ENCODE results near the gene LSM14A.
"Not testable (repeated sequence)": the region's sequence is repeated elsewhere in the genome, so short reads cannot be mapped to it uniquely, and the experiment has no call there.

The LSM14A gene

DNA sequence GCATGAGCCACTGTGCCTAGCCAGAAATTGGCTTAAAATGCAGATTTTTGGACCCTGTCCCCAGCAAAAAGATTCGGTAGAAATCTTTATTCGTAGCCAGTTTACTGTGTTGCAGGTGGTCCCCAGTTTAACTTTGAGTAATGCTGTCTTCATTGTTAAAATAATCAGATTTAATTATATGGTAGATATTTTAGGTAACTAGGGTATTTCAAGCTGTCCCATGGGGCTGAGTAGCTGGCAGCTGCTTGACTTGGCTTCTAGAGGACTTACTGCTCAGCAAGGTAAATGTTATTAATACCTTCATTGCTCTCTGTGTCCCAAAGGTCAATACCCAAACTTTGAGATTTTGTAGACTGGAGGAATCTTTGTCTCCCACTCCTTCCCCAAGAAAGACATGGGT, 21.1 kb downstream of the LSM14A start:
- no peak for DNase-seq

DNA sequence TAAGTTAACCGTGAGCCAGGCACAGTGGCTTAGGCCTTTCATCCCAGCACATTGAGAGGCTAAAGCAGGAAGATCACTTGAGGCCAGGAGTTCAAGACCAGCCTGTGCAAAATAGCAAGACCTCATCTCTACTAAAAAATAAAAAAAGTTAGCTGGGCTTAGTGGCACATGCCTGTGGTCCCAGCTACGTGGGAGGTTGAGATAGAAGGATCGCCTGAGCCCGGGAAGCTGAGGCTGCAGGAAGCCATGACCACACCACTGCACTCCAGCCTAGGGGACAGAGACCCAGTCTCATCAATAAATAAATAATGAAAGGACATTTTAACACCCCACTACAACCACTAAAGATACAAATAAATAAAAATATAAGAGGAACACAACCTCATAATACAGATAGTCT, 21.6 kb downstream of the LSM14A start:
- DNase-seq, result no peak

DNA sequence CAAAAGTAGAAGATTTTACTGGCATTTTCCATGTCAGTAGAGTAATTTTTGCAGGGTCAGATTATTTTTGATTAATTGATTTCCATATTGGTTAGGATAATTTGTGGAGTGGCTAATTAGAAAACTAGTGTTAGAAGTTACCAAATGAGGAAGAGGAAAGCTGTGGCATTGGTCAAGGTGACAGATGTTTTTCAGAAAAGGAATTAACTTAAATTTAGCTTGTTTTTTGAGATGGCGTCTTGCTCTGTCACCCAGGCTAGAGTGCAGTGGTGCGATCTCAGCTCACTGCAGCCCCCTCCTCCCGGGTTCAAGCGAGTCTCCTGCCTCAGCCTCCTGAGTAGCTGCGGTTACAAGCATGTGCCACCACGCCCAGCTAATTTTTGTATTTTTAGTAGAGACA, 28.8 kb downstream of the LSM14A start:
- DNase-seq, result no peak

DNA sequence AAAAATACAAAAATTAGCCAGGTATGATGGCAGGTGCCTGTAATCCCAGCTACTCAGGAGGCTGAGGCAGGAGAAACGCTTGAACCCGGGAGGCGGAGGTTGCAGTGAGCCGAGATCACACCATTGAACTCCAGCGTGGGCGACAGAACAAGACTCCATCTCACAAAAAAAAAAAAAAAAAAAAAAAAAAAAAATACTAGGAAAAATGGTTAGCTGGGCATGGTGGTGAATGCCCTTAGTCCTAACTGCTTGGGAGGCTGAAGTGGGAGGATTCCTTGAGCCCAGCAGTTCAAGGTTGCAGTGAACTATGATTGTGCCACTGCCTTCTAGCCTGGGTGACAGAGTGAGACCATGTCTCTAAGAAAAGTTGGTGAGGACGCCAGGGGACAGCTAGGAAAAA, 33.0 kb downstream of the LSM14A start:
- DNase-seq, result not testable (repeated sequence)

DNA sequence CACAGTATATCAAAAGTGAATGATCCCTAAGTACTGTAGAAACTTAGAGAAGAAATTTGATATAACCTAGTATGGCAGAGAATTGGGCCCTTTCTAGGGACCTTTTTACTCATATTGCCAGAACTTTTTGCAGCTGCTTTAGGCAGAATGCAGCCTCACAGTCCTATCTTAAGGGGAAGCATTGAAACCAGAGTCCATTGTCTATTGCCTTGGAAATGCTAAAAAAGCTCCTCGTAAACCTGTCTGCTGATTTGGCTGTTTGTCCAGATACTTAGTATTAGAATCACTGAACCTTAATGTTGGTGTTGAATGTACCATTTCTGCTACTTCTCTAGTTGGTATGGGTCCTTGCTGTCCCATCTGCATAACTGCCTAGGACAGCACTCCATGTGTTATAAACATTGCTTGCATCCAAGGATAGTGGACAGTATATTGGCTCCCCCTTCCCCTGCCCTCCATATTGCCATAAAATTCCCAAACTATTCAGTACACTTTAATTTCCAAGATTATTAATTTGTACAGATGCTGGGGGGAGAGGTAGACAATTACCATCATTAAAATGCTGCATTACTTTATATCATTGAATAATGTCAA, 36.1 kb downstream of the LSM14A start:
- no peak for DNase-seq

DNA sequence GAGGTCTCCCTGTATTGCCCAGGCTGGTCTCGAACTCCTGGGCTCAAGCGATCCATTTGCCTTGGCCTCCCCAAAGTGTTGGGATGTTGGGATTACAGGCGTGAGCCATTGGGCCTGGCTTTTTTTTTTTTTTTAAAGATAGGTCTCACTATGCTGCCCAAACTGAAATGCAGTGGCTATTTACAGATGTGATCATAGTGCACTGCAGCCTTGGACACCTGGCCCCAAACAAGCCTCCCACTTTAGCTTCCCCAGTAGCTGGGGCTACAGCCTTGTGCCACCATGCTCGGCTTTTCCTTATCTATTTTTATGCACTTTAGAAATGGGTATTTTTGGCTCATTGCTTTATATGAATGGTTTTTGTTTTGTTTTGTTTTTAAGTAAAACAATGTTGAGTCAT, 37.4 kb downstream of the LSM14A start:
- no peak for DNase-seq

DNA sequence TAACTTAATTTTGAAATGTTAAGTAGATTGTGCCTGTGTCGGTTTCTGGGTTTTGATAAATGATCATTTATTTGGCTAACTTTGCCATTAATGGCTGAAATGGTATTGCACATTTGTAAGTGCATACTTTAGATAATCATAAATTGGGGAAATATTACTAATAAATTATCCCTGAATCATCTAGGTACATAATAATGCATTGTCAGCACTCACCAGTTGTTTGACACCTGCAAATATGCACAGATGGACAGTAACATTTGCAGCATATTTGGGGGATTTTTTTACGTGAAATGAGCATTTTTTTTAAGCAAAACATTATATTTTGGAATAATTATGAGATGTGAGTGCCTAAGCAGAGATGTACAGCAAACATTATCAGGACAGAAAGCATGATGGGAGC, 41.0 kb downstream of the LSM14A start:
- DNase-seq, result no peak

DNA sequence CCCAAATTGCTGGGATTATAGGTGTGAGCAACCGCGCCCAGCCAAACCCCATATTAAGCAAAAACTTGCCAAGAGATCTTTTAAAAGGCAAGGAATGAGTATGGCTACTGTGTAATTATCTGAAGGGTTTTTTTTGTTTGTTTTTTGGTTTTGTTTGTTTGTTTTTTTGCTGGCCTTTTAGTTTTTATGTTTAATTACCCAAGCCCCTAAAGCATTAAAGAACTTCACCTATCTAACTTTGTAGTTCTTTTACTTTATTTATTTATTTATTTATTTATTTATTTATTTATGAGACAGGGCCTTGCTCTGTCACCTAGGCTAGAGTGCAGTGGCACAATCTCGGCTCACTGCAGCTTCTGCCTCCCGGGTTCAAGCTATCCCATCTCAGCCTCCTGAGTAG, 41.7 kb downstream of the LSM14A start:
- no peak for DNase-seq

DNA sequence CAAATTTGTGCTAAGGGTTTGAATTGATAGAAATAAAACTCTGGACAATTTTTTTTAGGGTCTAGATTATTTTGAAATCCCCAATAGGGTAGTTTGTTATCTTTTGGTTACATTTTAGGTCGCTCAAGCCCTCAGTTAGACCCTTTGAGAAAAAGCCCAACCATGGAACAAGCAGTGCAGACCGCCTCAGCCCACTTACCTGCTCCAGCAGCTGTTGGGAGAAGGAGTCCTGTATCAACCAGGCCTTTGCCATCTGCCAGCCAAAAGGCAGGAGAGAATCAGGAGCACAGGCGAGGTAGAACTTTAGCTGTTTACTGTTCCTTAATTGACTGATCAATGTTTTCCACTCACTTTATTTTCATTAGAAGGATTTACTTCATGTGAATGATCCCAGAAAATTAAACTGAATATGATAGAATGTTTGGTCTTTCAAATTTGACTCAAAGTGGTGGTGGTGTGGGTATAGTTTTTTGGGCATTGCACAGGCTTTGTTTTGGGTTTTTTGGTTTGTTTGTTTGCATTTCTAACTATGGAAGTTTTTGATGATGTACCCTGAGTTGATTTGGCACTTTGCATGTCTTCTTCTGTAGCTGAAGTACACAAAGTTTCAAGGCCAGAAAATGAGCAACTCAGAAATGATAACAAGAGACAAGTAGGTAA, 42.8 kb downstream of the LSM14A start:
- DNase-seq, result no peak

DNA sequence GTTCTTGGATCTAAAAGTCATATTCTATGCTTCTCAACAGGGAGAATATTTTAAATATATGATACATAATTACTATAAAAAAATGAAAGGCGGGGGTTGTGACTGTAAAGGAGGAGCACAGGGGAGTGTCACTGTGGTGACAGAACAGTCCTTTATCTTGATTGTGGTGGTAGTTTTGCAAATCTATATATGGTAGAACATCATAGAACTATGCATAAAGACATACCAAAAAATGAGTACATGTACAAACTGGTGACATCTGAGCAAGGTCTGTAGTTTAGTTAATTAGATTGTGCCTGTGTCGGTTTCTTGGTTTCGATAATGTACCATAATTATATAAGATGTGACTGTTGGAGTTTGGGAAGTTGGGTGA, 43.3 kb downstream of the LSM14A start:
- no peak for DNase-seq

DNA sequence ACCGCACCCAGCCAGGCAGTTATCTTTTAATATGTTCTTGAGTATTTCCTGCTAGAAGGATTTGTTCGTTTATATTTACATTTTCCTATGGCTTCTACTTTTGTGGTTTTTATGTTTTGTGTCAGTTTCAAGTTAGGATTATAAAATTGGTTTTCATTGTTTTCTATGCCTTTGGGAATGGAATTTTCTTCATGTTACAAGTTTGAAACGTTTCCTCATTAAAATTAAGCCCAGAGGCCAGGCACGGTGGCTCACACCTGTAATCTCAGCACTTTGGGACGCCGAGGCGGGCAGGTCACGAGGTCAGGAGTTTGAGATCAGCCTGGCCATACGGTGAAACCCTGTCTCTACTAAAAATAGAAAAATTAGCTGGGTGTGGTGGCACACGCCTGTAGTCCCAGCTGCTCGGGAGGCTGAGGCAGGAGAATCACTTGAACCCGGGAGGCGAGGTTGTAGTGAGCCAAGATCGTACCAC, 44.5 kb downstream of the LSM14A start:
- not testable (repeated sequence) for DNase-seq

DNA sequence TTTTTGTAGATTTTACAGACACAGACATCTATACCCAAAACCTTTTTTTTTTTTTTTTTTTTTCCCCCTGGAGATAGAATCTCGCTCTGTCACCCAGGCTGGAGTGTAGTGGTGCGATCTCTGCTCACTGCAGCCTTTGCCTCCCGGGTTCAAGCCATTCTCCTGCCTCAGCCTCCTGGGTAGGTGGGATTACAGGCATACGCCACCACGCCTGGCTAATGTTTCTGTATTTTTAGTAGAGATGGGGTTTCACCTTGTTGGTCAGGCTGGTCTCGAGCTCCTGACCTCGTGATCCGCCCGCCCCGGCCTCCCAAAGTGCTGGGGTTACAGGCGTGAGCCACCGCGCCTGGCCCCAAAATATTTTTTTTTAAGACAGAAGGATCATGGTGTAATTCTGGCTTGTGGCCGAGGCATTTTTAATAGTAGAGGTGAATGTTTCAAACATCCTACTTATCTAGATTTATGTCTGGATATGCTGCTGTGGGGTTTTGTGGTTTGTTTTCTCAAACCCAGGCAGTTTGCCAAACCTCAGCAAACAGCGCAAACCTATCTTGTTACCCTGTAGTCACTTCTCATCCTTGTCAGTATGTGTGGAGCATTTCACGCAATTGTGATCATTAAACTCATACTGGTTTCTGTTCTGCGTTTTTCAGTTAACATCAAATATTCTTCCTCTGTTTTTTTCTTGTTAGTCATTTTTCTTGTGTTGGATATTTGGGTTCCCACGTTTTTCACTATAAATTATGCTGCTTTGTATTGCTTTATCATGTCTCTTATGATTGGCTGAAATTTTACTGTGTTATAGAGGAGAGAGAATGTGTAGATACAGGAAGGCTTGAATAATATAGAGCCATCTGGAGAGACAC, 45.9 kb downstream of the LSM14A start:
- no peak for DNase-seq

DNA sequence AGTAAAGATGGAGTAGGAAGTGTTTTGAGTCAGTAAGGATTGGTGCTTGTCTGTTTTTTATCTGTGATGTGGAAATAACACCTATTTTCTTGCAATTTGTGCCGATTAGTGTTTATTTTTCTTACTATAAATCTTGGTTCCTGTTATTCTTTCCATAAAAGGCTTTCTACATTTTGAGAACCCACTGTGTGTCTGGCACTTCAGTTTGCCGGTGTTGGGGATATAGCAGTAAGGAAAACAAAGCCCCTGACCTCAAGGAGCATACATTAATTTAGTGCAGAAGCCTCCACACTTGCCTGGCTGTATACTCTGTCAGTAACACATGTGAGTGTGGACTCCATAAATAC, 46.5 kb downstream of the LSM14A start:
- no peak for DNase-seq

DNA sequence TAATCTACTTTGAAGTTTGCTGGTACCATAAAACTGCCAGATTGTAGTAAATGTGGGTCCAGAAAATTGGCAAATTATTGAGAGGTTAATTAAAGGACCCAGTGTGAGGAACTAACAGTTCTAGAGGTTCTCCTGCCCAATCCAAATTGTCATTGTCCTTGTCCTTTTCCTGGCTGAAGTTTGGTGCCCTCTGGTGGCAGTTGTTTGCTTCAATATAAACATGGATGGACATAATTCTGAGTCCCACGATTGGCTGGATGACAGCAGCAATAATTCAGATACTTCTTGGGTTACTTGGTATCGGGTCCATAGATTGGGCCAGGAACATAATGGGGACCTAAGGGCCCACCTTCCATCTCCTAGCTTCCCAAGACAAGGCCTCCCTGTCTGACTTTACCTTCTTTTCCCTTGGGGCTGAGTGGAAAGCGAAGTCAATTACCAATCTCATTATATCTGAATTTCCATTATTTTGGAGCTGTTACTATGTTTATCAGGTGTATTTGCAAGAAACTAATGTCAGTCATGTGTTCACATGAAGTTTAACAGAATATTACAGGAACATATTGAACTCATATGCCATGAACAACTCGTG, 48.3 kb downstream of the LSM14A start:
- peak; percentile 74 for DNase-seq

DNA sequence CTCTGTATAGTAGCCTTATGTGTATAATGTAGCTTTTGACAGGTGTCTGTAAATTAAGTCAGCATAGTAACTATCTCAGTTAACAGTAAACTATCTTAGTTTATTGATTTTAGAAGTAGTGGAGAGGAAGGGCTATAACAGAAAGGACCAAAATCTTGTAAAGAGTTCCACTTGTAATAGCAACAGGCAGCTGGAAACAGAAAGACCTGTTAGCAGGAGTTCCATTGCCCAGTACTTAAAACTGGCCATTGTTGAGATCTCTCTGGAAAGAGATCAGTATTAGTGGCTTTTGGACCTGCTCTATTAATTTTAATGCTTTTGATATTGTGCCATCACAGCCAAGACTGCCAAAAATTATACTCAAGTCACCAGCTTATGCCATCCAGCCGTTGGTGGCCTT, 50.1 kb downstream of the LSM14A start:
- no peak for DNase-seq

DNA sequence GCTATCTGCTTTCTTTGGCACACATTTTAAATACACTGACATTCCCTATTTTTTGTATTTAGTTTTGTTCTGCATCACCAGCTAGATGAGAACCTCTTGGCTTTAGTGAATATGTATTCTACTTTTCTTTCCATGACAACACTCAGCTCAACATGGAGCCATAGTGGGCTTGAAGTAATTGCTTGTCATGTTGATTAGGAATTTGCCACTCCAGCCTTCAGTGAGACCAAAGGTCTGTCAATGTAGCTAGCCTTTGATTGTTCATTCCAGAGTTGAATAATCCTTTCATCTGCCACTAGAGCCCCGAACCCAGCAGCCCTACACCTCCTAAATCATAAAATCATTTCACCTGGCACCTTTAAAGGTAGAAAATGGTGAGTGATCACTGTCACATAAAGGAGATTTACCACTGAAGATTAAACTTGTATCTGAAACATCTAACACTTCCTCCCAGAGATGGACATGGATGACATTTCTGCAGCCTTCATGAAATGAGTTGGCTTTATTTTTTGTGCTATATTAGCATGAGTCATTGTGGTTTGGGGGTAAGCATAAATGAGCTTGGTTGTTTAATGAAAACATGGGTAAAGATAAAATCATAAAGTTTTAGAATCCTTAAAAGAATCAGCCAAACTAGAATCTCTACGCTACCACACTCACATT, 52.8 kb downstream of the LSM14A start:
- no peak for DNase-seq

DNA sequence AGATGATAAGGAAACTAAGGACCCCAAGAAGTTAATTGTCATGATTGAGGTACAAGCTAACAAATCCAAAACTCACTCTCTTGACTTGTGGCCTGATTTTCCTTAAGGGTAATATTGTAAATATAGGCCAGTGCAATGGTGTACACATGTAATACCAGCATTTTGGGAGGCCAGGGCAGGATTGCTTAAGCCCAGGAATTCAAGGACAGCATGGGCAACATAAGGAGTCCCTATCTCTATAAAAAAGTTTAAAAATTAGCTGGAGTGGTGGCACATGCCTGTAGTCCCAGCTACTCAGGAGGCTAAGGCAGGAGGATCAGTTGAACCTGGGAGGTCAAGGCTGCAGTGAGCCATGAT, 53.3 kb downstream of the LSM14A start:
- DNase-seq, result no peak

DNA sequence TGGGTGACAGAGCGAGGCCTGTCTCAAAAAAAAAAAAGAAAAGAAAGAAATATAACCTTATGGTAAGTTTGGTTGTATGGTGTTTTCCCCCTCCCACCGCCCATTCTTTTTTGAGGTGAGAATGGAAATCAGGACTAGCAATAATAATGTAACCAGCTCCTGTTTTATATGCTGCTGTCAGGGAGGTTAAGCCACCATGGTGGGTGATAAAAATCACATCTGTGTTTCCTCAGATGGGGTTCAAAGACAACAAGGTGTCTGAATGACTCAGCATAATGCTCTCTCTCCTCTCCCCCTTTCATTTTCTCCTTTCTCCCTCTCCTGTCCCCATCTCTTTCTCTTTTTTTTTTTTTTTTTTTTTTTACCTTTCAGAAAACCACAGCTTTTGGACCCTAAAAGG, 53.7 kb downstream of the LSM14A start:
- DNase-seq, result no peak

DNA sequence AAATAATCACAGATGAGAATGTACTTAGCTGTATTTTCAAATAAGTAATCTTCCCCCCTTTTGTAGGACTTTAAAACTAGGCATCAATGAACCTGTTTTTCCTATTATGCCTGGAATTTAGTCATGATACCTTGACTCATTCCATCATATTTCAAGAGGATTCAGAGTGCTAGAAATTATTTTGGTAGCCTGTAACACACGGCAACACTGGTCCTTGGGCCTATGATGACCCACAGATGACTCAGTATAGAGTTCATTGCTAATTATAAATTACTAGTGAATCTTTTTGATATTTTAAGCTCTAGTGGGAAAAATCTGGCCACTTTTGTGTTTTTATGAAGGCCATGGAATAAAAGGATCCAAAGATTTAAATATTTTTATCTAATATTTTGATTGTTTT, 56.0 kb downstream of the LSM14A start:
- no peak for DNase-seq

DNA sequence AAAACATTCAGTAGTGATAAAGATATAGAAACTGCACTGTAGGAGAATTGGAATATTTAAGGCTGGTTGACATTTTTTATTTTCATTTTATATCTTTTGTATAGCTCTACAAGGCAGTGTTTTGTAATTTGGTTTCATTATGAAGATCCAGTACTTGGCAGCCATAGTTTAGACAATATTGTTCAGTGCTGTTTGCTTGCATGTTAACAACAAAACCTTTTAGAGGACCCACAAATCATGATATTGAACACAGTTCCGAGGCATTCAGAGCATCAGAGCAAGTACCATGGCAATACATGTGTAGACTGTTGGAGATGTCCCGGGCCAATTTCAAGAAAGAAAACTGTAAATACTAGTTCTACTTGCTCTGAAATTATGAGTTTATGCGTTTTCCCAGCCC, 56.5 kb downstream of the LSM14A start:
- no peak for DNase-seq

DNA sequence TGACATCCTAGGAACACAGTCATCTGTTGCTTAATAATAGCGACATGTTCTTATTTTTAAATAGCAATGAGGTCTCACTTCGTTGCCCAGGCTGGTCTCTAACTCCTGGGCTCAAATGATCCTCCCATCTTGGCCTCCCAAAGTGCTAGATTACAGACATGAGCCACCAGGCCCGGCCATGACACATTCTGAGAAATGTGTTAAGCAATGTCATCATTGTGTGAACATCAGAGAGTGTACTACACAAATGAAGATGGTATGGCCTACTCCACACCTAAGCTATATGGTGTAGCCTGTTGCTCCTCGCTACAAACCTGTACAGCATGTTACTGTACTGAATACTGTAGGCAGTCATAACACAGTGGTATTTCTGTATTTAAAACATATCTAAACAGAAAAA, 57.4 kb downstream of the LSM14A start:
- DNase-seq, result no peak

DNA sequence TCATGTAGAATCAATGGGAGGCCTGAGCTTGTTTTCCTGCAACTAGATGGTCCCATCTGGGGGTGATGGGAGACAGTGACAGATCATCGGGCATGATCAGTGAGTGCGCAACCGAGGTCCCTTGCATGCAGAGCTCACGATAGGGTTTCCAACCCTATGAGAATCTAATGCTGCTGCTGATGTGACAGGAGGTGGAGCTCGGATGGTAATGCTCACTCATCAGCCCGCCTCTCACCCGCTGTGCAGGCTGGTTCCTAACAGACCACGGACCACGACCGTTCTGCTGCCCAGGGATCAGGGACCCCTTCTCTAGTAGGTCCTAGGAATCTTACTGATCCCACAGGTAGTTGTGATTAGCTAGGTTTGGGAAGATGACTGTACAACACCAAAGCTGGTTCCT, 58.5 kb downstream of the LSM14A start:
- no peak for DNase-seq

DNA sequence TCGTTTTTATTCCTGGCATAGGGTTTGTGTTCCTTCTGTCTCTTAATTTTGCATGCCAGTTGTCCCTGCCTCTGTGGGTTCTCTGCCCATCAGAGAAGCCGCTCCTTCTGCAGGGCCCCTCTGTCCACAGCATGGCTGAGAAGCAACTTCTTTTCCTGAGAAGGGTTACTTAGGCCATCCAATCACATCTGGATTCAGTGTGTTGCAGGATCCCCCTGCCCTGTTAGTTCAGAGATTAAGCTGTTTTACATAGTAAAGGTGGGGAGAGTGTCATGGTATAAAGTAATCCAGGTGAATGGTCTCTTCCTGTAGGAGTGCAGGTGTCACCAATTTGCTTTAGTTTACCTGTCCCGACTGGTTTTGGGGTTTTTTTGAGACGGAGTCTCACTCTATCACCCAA, 59.1 kb downstream of the LSM14A start:
- DNase-seq, result no peak
